Loucy (cell line): Measurements from ENCODE around the gene SPATA25.

Source experiments
- EZH2phosphoT487 ChIP-seq: fragments of 200-600 bp; IDR thresholded peaks from 2 replicates; pipeline ENCODE4 v1.6.1; 2018; ENCODE audit warnings: antibody characterized with exemption, mild to moderate bottlenecking, moderate library complexity, borderline replicate concordance
- TF ChIP-seq, protein P1 (sequence below): fragments of 200-600 bp; sonication (generic); conservative IDR thresholded peaks from 2 replicates; pipeline ENCODE4 v1.5.1; 2014; ENCODE audit warnings: mild to moderate bottlenecking, antibody characterized with exemption, low read length

DNA sequence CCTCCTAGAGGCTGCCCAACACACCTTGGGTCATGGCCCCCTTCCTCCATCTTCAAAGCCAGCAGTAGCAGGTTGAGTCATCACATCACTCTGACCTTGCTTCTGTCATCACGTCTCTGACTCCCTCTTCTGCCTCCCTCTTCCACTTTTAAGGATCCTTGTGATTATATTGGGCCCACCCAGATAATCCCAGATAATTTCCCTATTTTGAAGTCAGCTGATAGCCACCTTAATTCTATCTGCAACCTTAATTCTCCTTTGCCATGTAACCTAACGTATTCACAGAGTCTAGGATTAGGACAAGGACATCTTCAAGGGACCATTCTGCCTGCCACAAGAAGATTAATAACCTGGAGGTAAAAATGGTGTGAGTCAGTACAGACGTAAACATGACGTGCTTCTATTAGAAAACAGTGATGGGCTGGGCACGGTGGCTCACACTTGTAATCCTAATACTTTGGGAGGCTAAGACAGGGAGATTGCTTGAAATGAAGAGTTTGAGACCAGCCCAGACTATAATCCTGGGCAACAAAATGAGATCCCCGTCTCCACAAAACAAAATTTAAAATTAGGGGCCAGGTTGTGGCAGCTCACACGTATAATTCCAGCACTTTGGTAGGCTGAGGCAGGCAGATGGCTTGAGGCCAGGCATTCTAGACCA, 26.7 kb downstream of the SPATA25 start:
- TF ChIP-seq, protein P1, sequence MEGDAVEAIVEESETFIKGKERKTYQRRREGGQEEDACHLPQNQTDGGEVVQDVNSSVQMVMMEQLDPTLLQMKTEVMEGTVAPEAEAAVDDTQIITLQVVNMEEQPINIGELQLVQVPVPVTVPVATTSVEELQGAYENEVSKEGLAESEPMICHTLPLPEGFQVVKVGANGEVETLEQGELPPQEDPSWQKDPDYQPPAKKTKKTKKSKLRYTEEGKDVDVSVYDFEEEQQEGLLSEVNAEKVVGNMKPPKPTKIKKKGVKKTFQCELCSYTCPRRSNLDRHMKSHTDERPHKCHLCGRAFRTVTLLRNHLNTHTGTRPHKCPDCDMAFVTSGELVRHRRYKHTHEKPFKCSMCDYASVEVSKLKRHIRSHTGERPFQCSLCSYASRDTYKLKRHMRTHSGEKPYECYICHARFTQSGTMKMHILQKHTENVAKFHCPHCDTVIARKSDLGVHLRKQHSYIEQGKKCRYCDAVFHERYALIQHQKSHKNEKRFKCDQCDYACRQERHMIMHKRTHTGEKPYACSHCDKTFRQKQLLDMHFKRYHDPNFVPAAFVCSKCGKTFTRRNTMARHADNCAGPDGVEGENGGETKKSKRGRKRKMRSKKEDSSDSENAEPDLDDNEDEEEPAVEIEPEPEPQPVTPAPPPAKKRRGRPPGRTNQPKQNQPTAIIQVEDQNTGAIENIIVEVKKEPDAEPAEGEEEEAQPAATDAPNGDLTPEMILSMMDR = no peak
- no peak for TF ChIP-seq EZH2phosphoT487
